ENCODE data around the gene DRAM1.
"Not testable (repeated sequence)": the region's sequence is repeated elsewhere in the genome, so short reads cannot be mapped to it uniquely, and the experiment has no call there.

DRAM1 gene

GRCh38 chr12:101862245-101862644 is 15.1 kb upstream of the DRAM1 start:
- no peak for TF ChIP-seq POLR2AphosphoS5 (IDR thresholded peaks at IDR 0.05; ENCODE audit: low read depth, low read length)
- TF ChIP-seq POLR2A (IDR thresholded peaks at IDR 0.05; ENCODE audit: low read depth, low read length): no peak
- FAIRE-seq (no peak), DNase-seq (ENCODE audit: insufficient read length) (no peak)

DNA sequence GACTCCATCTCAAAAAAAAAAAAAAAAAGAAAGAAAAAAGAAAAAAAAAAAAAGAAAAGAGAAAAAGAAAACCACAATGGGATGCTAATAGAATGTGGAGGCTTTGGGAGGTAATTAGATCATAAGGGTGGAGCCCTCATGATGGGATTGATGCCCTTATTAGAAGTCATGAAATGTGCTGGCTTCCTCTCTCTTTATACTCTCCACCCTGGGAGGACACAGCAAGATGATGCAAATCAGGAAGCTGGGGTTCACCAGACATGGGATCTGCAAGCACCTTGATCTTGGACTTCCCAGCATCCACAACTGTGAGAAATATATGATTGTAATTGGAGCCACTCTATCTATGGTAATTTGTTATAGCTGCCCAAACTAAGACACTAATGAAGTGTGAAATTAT is 13.4 kb upstream of the DRAM1 start:
- DNase-seq (ENCODE audit: insufficient read length) (no peak), FAIRE-seq (no peak)
- TF ChIP-seq POLR2A (IDR thresholded peaks at IDR 0.05; ENCODE audit: low read depth, low read length) (no peak), POLR2AphosphoS5 (IDR thresholded peaks at IDR 0.05; ENCODE audit: low read depth, low read length) (no peak), TAF1 (IDR thresholded peaks at IDR 0.05; ENCODE audit: borderline replicate concordance, low read depth, low read length) (no peak)

DNA sequence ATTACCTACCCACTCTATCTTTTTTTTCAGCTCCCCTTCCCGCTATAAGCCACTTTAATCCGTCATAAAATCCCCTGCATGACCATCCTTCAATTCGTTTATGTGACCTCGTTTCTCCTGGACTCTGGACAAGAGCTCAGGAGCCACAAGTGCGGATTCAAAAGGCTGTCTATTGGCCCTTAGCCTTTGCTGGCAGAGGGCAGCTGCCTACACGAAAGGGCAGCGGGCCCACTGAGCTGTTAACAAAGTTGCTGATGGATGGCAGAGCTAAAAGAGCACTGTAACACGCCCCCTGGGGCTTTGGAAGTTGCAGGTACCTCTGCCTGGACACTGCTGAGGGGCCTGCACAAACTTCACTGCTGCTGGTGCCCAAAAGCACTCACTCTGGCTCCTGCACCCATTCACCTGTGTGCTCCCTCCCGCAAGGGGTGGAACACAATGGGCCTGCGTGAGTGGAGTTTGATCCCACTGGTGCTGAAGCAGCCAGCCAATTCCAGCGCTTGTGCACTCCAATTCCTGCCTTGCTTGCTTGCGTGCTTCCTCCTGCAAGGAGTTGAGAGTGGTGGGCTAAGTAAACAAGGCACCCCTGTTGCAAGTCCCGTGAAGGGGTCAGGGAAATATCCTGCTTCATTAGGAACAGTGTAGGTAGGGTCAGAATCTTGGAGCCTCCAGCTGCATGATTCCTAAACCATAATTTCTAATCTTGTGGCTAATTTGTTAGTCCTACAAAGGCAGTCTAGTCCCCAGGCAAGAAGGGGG is 10.6 kb upstream of the DRAM1 start:
- TF ChIP-seq POLR2AphosphoS5 (IDR thresholded peaks at IDR 0.05; ENCODE audit: low read depth, low read length): no peak
- TF ChIP-seq TAF1 (IDR thresholded peaks at IDR 0.05; ENCODE audit: borderline replicate concordance, low read depth, low read length): no peak
- TF ChIP-seq POLR2A (IDR thresholded peaks at IDR 0.05; ENCODE audit: low read depth, low read length): no peak
- FAIRE-seq (no peak), DNase-seq (ENCODE audit: insufficient read length) (no peak)

- DNase-seq (ENCODE audit: insufficient read length); FAIRE-seq: not testable (repeated sequence)
Measured at GRCh38 chr12:101867619-101868018, 9.8 kb upstream of the DRAM1 start.

- no peak for TF ChIP-seq POLR2A (IDR thresholded peaks at IDR 0.05; ENCODE audit: low read depth, low read length)
- no peak for TF ChIP-seq TAF1 (IDR thresholded peaks at IDR 0.05; ENCODE audit: borderline replicate concordance, low read depth, low read length)
- FAIRE-seq (no peak), DNase-seq (ENCODE audit: insufficient read length) (no peak)
Measured at GRCh38 chr12:101870925-101871324, 6.5 kb upstream of the DRAM1 start.

DNA sequence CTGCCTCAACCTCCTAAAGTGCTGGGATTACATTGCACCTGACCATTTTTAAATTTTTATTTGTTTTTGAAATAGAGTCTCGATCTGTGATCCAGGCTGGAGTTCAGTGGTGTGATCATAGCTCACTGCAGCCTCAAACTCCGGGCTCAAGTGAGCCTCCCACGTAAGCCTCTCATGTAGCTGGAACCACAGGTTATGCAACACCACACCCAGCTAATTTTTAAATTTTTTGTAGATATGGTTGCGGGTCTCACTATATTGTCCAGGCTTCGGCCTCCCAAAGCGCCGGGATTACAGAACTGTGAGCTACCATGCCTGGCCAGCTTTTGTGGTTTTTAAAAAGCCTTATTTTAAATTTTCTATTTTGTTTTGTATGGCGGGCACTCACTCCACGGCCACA is 2.2 kb upstream of the DRAM1 start:
- TF ChIP-seq TAF1 (IDR thresholded peaks at IDR 0.05; ENCODE audit: borderline replicate concordance, low read depth, low read length) (no peak), POLR2AphosphoS5 (IDR thresholded peaks at IDR 0.05; ENCODE audit: low read depth, low read length) (no peak), POLR2A (IDR thresholded peaks at IDR 0.05; ENCODE audit: low read depth, low read length) (no peak)
- no peak for DNase-seq (ENCODE audit: insufficient read length)
- FAIRE-seq: no peak

GRCh38 chr12:101876322-101876860 is 989 bp upstream of the DRAM1 start:
- no peak; the same call in 1 of the 2 replicates for TF ChIP-seq POLR2AphosphoS5 (IDR thresholded peaks at IDR 0.05; ENCODE audit: low read depth, low read length)
- no peak for TF ChIP-seq TAF1 (IDR thresholded peaks at IDR 0.05; ENCODE audit: borderline replicate concordance, low read depth, low read length)
- no peak for TF ChIP-seq POLR2A (IDR thresholded peaks at IDR 0.05; ENCODE audit: low read depth, low read length)
- FAIRE-seq (no peak), DNase-seq (ENCODE audit: insufficient read length) (no peak)

- DNase-seq (ENCODE audit: insufficient read length) (peak; percentile 27), FAIRE-seq (no peak)
- 0 out of 2 replicates have a peak, but pooled peaks have one; percentile 20 for TF ChIP-seq TAF1 (IDR thresholded peaks at IDR 0.05; ENCODE audit: borderline replicate concordance, low read depth, low read length)
- TF ChIP-seq POLR2A (IDR thresholded peaks at IDR 0.05; ENCODE audit: low read depth, low read length): no peak
- TF ChIP-seq POLR2AphosphoS5 (IDR thresholded peaks at IDR 0.05; ENCODE audit: low read depth, low read length): no peak
Measured at GRCh38 chr12:101877806-101878242, 444 bp downstream of the DRAM1 start.

- peak; percentile 67 for FAIRE-seq
- DNase-seq (ENCODE audit: insufficient read length): no peak
- TF ChIP-seq POLR2AphosphoS5 (IDR thresholded peaks at IDR 0.05; ENCODE audit: low read depth, low read length) (no peak), TAF1 (IDR thresholded peaks at IDR 0.05; ENCODE audit: borderline replicate concordance, low read depth, low read length) (no peak), POLR2A (IDR thresholded peaks at IDR 0.05; ENCODE audit: low read depth, low read length) (no peak)
Measured at GRCh38 chr12:101878243-101878821, 952 bp downstream of the DRAM1 start.

DNA sequence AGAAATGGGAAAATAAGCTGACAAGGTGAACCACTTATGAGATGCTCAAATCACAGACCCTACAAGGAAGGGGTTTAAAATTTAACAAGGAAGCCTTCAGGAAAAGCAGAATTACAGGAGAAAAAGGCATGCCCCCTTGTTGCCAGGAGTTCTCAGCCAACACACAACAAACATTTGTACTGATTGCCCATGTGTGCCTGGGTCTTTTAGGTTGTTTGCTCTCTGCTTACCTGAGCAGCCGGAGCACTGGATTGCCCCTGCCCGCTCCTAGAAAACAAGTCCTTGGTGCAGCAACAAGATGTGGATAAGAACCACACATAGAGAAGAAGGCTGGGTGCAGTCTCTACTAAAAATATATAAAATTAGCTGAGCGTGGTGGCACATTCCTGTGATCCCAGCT is 3.4 kb downstream of the DRAM1 start:
- FAIRE-seq (no peak), DNase-seq (ENCODE audit: insufficient read length) (no peak)
- TF ChIP-seq TAF1 (IDR thresholded peaks at IDR 0.05; ENCODE audit: borderline replicate concordance, low read depth, low read length) (no peak), POLR2A (IDR thresholded peaks at IDR 0.05; ENCODE audit: low read depth, low read length) (no peak), POLR2AphosphoS5 (IDR thresholded peaks at IDR 0.05; ENCODE audit: low read depth, low read length) (no peak)

DNA sequence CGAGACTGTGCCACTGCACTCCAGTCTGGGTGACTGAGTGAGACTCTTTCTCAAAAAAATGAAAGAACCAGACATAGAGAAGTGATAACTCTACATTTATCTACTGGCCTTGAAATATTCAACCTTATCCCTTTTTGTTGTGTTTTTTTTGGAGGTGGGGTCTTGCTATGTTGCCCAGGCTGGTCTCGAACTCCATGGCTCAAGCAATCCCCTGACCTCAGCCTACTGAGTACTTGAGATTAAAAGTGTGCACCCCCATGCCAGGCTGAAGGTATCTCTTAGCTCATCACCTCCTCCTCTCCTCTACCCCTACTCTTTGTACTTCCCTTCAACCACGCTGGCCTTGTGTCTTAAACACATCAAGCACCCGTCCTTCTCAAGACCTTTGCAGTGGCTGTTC is 3.8 kb downstream of the DRAM1 start:
- FAIRE-seq (no peak), DNase-seq (ENCODE audit: insufficient read length) (no peak)
- TF ChIP-seq POLR2A (IDR thresholded peaks at IDR 0.05; ENCODE audit: low read depth, low read length) (no peak), POLR2AphosphoS5 (IDR thresholded peaks at IDR 0.05; ENCODE audit: low read depth, low read length) (0 out of 2 replicates have a peak, but pooled peaks have one; percentile 41), TAF1 (IDR thresholded peaks at IDR 0.05; ENCODE audit: borderline replicate concordance, low read depth, low read length) (no peak)

GRCh38 chr12:101884174-101884573 is 6.8 kb downstream of the DRAM1 start:
- DNase-seq (ENCODE audit: insufficient read length) (no peak), FAIRE-seq (no peak)
- TF ChIP-seq POLR2AphosphoS5 (IDR thresholded peaks at IDR 0.05; ENCODE audit: low read depth, low read length) (no peak), POLR2A (IDR thresholded peaks at IDR 0.05; ENCODE audit: low read depth, low read length) (no peak), TAF1 (IDR thresholded peaks at IDR 0.05; ENCODE audit: borderline replicate concordance, low read depth, low read length) (no peak)

DNA sequence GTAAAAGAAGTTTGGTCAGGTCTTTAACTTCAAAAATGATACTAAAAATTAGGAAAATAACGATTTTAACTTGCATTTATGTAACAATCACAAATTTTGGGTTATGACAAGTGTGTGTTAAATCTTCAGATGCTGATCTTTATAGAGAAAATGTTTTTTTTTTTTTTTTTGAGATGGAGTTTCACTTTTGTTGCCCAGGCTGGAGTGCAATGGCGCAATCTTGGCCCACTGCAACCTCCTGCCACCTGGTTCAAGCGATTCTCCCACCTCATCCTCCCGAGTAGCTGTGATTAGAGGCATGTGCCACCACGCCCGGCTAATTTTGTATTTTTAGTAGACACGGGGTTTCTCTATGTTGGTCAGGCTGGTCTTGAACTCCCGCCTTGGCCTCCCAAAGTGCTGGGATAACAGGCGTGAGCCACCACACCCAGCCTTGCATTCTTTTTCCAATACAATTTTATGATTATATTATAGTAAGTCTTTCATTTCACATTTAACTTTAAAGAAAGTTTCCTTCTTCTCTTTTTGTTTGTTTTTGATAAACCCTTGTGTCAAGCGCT is 7.5 kb downstream of the DRAM1 start:
- not testable (repeated sequence) for FAIRE-seq; DNase-seq (ENCODE audit: insufficient read length)

Data from GM12892 (cell line).